Stomach (tissue), 4 donors: ENCODE results near the gene SECISBP2.

Source experiments
- CTCF ChIP-seq, 7 experiments: fragments of 450-650 bp in 4 of 7; fragments of 200-600 bp in 3 of 7; sonication (generic) in 3 of 7; IDR thresholded peaks; one replicate each; pipeline ENCODE4 v1.5.1; 2016 to 2019; ENCODE audit warnings: antibody characterized with exemption in 7 of 7, control low read depth in 2 of 7, mild to moderate bottlenecking in 1 of 7
- EP300 ChIP-seq: sonication (generic); formaldehyde crosslinking; IDR thresholded peaks from one replicate; pipeline ENCODE4 v1.6.1; 2017; ENCODE audit warnings: antibody characterized with exemption
- POLR2A ChIP-seq, 4 donors: fragments of 450-650 bp; IDR thresholded peaks; one replicate each; pipeline ENCODE4 v1.6.1; 2016; ENCODE audit warnings: antibody characterized with exemption in 4 of 4, control low read depth in 2 of 4, mild to moderate bottlenecking in 1 of 4, moderate library complexity in 1 of 4

- TF ChIP-seq CTCF (IDR thresholded peaks at IDR 0.05) (peak in 4 of 7 experiments; percentile 65 to 79 (median 74)), POLR2A (IDR thresholded peaks at IDR 0.05) (peak in 1 of 4 donors; percentile 89), EP300 (no peak)
Measured at GRCh38 chr9:89318123-89319014, at the start of gene SECISBP2.
